DMS153 treated with DMSO at 0.1 percent for 48 hours (cell line): ENCODE data around the gene RAB13.

Experiments used
- DNase-seq: peaks from one replicate; lab custom pipeline; 2025; ENCODE audit not compliant: unreplicated experiment; lab: John Stamatoyannopoulos, UW

The RAB13 gene

GRCh38 chr1:153934746-153935145 lies 51.4 kb downstream of the RAB13 start:
- DNase-seq, result no peak

DNA sequence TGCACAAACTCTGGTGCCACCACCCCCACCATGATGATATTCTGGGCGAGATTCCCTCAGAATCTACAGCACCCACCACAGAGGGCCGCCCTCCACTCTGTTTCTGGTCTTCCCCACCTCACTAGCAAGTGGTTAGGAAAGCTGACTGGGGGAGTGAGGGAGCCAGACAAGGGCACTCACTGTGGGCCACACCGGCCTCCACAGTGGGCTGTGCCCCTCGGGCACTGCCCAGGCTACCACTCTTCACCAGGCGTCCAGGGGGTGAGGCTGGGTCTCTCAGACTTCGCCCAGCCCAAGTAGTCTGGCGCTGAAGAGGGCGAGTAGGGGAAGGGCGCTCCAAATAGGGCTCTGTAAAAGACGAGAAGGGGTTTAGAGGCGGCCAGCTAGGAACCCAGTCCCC lies 52.2 kb downstream of the RAB13 start:
- DNase-seq, result no peak

DNA sequence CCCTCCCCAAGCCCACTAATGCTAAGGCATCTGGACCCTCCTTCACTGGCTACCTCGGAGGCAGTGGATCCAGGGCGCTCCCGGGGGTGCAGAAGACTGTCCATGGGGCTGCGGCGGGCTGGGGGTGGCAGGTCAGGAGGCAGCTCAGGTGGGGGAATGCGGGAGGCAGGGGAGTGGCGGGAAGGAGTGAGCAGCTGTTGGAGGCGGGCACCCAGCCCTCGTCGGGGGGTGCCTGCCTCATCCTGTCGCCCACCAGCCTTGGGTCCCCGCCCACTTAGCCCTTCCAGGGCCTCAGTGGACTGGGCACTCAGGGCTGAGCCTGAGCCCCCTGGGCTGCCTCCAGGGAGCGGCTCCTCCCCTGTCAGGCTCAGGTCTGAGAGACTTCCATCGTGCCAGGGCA lies 52.7 kb downstream of the RAB13 start:
- no peak for DNase-seq

- DNase-seq, result no peak
These were observed 53.7 kb downstream of the RAB13 start for GRCh38 chr1:153932156-153933131.
